Mucosa of rectum (tissue), 2 donors: ENCODE results near the gene SALL3.
"Not testable (repeated sequence)": the region's sequence is repeated elsewhere in the genome, so short reads cannot be mapped to it uniquely, and the experiment has no call there.

ENCODE experiments used
- H3K27ac ChIP-seq, 2 donors: one replicate each; pipeline ENCODE4 v1.7.0; 2013; ENCODE audit warnings: inconsistent platforms in 2 of 2, low read depth in 2 of 2, low read length in 2 of 2
- H3K27me3 ChIP-seq, 2 donors: one replicate each; pipeline ENCODE4 v1.7.0; 2013; ENCODE audit warnings: low read length in 2 of 2; ENCODE audit not compliant: control insufficient read depth in 2 of 2, insufficient read depth in 2 of 2
- H3K36me3 ChIP-seq, 2 donors: one replicate each; pipeline ENCODE4 v1.7.0; 2013; ENCODE audit warnings: low read length in 2 of 2; ENCODE audit not compliant: control insufficient read depth in 2 of 2, insufficient read depth in 2 of 2
- H3K4me1 ChIP-seq, 2 donors: one replicate each; pipeline ENCODE4 v1.7.0; 2013; ENCODE audit warnings: low read length in 2 of 2, mild to moderate bottlenecking in 1 of 2; ENCODE audit not compliant: control insufficient read depth in 2 of 2, insufficient read depth in 2 of 2
- H3K4me3 ChIP-seq, 2 donors: one replicate each; pipeline ENCODE4 v1.7.0; 2013; ENCODE audit warnings: low read length in 2 of 2
- H3K9ac ChIP-seq, 2 donors: one replicate each; pipeline ENCODE4 v1.7.0; 2013; ENCODE audit warnings: low read length in 2 of 2, low read depth in 1 of 2, mild to moderate bottlenecking in 1 of 2
- H3K9me3 ChIP-seq, 2 donors: one replicate each; pipeline ENCODE4 v1.7.0; 2013; ENCODE audit warnings: low read length in 2 of 2; ENCODE audit not compliant: control insufficient read depth in 2 of 2
- donor health status: healthy.
- donor health status: Normal muscosa, but diverticular disease.

The SALL3 gene

DNA sequence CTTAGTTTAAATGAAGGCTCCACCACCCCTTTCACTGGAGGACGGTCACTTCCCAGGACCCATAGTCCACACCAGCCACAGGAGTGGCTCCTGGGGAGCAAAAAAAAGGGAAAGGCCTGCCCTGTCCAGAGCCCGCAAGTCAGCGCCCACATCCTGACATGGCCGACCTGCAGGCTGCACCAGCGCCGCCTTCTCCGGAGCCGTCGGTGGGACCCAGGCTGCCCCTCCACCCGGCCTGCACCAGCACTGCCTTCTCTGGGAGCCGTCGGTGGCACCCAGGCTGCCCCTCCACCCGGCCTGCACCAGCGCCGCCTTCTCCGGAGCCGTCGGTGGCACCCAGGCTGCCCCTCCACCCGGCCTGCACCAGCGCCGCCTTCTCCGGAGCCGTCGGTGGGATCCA, 14.9 kb upstream of the SALL3 start:
- H3K4me1 ChIP-seq, H3K4me3 ChIP-seq, H3K9ac ChIP-seq, H3K36me3 ChIP-seq, H3K9me3 ChIP-seq, H3K27ac ChIP-seq, H3K27me3 ChIP-seq: not testable (repeated sequence)

DNA sequence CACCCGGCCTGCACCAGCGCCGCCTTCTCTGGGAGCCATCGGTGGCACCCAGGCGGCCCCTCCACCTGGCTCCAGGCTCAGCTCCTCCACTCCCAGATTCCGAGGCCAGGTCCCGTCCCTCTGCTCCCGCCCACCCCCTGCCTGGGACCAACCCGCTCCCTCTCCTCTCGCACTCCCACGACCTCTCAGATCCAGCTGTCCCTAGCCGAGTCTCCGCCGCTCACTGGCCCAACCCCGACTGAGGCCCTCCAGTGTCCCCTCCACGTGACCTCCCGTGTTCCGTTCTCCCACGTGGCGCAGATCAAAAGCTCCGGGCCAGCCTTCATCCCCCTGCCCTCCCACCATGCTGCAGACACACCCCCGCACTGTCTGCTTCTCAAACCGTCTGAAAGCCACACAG, 14.4 kb upstream of the SALL3 start:
- no peaks in the 10 kb centered on the region for H3K27me3 ChIP-seq
- H3K36me3 ChIP-seq: no peaks in the 10 kb centered on the region
- H3K9me3 ChIP-seq: no peaks in the 10 kb centered on the region
- H3K4me3 ChIP-seq: no peak overlapping the region
- no peak overlapping the region for H3K27ac ChIP-seq
- no peaks in the 10 kb centered on the region for H3K4me1 ChIP-seq
- H3K9ac ChIP-seq: no peak overlapping the region

DNA sequence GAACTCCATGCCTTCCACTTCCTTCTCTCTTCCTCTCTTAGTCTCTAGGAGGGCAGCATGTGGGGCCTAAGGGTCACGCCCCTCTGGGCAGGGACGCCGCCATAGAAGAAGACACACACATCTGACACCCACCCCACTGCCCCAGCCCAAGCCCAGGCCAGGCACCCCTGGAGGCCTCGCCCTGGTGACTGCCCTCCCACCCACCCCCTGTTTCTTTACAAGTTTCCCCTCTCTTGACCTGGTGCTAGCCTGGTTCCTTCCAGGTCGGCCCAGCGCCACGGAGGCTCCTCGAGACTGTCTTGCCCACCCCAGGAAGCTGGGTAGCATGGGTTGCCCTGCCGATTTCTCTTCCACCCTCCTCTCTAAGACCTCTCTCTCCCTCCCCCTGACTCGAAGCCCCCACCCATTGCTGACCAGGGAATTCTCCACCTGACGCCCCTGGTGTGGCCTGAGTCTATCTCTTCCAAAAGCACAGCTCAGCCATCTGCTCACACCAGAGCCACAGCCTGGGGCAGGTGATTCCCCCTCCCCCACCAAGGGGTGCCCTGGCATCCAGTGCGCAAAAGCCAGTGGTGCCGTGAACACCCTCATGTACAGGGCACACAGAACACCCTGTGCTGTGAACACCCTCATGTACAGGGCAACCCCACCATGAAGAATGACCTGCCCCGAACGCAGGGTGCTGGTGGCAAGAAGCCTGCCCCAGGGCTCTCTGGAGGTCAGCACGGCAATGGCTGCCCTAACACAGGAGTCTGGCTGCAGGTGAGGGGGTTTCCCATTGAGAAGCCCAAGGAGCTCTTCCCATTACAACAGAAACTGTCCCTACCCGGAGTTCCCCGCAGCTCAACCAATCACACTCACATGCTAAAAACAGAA, 13.5 kb upstream of the SALL3 start:
- Histone ChIP-seq H3K27ac (no peak overlapping the region), H3K4me1 (no peaks in the 10 kb centered on the region), H3K9ac (no peak overlapping the region), H3K27me3 (no peaks in the 10 kb centered on the region), H3K9me3 (no peaks in the 10 kb centered on the region), H3K36me3 (no peaks in the 10 kb centered on the region), H3K4me3 (no peak overlapping the region)

DNA sequence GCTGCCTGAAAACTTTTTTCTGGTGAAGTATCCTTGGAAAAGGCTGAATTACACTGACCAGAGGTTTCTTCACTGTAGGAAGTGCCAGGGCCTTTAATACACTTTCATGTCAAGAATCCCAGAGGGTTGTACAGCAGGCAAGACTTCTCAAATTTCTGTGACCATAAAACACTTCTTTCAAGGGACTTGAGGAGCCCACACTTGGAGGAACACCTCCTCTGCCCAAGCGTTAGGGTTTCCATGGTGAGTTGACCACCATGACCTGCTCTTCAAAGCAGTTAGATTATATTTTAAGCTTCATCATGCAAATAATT, 12.9 kb upstream of the SALL3 start:
- Histone ChIP-seq H3K27me3 (no peaks in the 10 kb centered on the region), H3K4me3 (no peak overlapping the region), H3K9ac (no peak overlapping the region), H3K4me1 (no peaks in the 10 kb centered on the region), H3K36me3 (no peaks in the 10 kb centered on the region), H3K27ac (no peak overlapping the region), H3K9me3 (no peaks in the 10 kb centered on the region)

DNA sequence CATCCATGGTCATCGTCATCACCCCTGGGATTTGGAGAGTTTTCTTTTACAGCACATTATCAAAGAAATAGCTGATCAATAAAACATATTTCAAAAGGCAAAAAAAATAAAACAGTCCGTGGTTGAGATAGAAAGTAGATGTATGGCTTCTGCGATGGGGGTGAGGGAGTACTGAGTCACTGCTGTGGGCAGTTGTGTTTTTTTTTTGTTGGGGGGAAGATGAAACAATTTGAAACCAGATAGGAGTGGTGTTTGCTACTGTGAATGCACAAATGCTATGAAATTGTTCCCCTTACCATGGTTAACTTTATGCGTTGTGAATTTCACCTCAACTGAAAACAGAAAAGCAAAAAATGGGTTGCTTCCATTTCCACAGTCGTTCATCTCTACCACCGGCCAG, 11.9 kb upstream of the SALL3 start:
- no peaks in the 10 kb centered on the region for H3K9me3 ChIP-seq
- H3K27me3 ChIP-seq: no peaks in the 10 kb centered on the region
- no peak overlapping the region for H3K27ac ChIP-seq
- no peaks in the 10 kb centered on the region for H3K36me3 ChIP-seq
- H3K9ac ChIP-seq: no peak overlapping the region
- no peaks in the 10 kb centered on the region for H3K4me1 ChIP-seq
- H3K4me3 ChIP-seq: no peak overlapping the region

DNA sequence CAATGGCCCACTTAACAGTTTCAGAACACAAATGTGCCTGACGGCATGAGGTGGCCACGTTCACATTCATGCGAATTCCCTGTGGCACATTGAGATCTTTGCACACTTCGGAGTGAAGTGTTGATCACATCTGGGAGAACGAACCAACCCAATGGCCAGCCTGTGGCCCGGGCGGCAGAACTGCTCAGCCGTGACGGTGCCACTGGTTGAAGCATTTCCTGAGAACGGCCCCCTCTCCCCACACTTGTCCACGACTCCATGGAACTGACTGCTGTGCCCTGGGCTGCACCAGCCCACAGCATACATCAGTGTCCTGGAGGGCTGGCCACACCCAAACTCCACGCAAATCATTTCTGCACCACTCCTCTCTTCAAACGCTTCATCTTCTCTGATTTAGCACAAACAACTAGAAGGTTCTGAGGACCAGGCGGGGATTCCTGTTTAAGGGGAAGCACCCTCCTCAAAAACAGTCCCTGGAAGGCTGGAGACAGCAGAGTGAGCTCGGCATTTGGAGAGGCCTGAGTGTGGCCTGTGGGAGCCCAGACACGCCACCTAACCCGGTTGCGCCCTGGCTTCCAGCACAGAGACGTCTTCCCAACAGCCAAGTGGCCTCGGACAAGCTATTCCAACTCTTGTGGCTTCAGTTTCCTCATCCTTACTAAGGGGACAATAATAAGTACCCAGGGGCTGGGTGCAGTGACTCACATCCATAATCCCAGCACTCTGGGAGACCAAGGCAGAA, 9.9 kb upstream of the SALL3 start:
- Histone ChIP-seq H3K9me3 (no peaks in the 10 kb centered on the region), H3K4me1 (no peaks in the 10 kb centered on the region), H3K36me3 (no peaks in the 10 kb centered on the region), H3K27ac (no peak overlapping the region), H3K9ac (no peak overlapping the region), H3K27me3 (peaks cover 1 to 3% of the 10 kb centered on the region in 2 donors), H3K4me3 (no peak overlapping the region)

DNA sequence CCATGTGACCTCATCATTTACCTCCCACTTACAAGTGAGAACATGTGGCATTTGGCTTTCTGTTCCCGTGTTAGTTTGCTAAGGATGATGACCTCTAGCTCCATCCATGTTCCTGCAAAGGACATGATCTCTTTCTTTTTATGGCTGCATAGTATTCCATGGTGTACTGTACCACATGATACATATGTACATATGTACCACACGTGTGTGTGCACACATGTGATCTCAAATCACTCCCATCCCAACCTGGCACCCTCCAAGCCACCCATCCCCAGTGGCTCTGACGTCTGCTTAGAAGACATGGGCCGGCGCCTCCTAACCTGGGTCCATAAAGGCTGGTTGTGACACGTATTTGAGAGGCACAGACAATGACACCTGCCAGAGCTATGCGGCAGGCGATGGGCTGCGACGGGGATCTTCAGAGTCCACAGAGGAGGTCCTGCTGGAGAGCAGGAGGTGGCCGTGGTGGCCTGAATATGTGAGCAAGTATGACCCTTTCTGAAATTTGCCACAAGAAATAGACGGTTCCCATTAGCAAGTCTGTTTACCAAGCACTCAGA, 8.8 kb upstream of the SALL3 start:
- peaks cover 9 to 11% of the 10 kb centered on the region in 2 donors for H3K27me3 ChIP-seq
- H3K27ac ChIP-seq: no peak overlapping the region
- H3K4me1 ChIP-seq: no peaks in the 10 kb centered on the region

DNA sequence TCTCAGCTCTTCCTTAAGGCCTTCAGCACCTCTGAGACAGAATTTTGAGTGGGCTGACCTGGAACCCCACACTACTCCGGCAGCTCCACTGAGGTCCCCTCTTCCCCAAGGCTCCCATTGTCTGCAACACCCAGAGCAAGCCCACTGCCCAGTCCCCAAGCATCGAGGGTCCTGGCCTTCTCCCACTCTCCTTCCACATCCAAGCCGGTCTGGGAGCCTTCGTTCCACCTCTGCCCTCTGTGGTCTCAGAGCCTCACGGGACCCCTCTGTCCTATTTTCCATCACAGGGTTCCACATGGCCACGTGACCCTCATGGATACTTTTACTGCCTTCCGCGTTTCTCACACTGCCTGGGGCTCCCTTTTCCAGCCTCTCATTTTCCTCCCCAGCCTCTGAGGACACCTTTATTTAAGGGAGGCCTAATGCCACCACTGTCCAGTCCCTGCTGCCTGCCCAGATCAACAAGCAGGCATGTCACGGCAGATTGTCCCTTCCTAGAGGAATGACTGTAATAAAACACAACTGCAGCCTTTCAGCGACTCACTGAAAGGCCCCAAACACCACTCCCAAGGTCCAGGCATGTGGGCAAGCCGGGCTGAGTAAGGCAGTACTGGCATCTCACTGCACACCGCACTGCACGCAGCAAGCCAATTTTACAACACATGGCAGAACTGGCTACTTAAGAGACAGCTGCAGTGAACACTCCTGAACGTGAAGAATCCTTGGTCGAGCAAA, 7.9 kb upstream of the SALL3 start:
- H3K4me1 ChIP-seq: no peaks in the 10 kb centered on the region
- no peaks in the 10 kb centered on the region for H3K36me3 ChIP-seq
- H3K9me3 ChIP-seq: no peaks in the 10 kb centered on the region
- no peak overlapping the region for H3K27ac ChIP-seq
- no peak overlapping the region for H3K4me3 ChIP-seq
- H3K27me3 ChIP-seq: peaks cover 12 to 16% of the 10 kb centered on the region in 2 donors
- no peak overlapping the region for H3K9ac ChIP-seq

More for the DNA sequence above, 8.8 kb upstream of the SALL3 start:
- H3K36me3 ChIP-seq: no peaks in the 10 kb centered on the region
- no peak overlapping the region for H3K9ac ChIP-seq
- no peaks in the 10 kb centered on the region for H3K9me3 ChIP-seq
- H3K4me3 ChIP-seq: no peak overlapping the region

DNA sequence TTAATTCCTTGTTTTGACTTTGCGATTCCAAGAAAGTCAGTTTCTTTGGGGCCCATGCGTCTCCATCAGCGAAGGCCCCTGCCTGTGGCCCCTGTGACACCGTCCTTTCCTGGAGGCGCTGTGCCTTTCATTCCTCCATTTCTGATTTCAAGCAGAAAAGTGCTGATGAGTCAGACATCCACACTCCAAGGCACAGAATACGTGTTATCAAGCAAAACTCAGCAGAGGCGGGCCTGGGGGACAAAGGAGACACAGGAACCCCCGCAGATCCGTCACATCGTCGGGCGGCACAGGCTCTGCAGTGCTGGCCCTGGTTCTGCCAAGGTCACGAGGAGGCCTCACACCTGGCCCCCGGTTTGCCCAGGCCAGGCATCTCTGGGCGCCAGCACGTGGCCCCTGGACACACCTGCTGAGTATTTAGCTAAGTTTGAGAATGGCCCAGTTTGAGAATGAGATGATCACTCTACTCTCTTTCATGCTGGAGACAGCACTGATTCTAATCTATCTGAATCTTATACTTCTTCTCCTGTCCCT, 7.2 kb upstream of the SALL3 start:
- H3K9ac ChIP-seq: no peak overlapping the region
- H3K27ac ChIP-seq: no peak overlapping the region
- no peak overlapping the region for H3K4me3 ChIP-seq
- H3K9me3 ChIP-seq: no peaks in the 10 kb centered on the region
- H3K36me3 ChIP-seq: no peaks in the 10 kb centered on the region
- no peaks in the 10 kb centered on the region for H3K4me1 ChIP-seq
- H3K27me3 ChIP-seq: peaks cover 12 to 19% of the 10 kb centered on the region in 2 donors
